SU-DHL-6 (cell line): ENCODE results near the gene COL23A1.
"Not testable (repeated sequence)": the region's sequence is repeated elsewhere in the genome, so short reads cannot be mapped to it uniquely, and the experiment has no call there.

Experiments
- H2AFZ ChIP-seq: fragments of 200-600 bp; sonication (generic); 2 replicates; pipeline ENCODE4 v1.6.1; 2014; ENCODE audit warnings: low read depth, mild to moderate bottlenecking, moderate library complexity, mixed read lengths, antibody characterized with exemption, low read length; ENCODE audit not compliant: severe bottlenecking
- H3F3A ChIP-seq: fragments of 200-600 bp; shearing (Covaris generic); 2 replicates; pipeline ENCODE4 v1.6.0; 2016; ENCODE audit warnings: antibody characterized with exemption, mild to moderate bottlenecking; ENCODE audit not compliant: insufficient read depth
- H3K27ac ChIP-seq: fragments of 200-600 bp; sonication (generic); 2 replicates; pipeline ENCODE4 v1.5.1; 2016; ENCODE audit warnings: low read depth, mild to moderate bottlenecking, low read length, moderate library complexity, mixed read lengths
- H3K27me3 ChIP-seq: fragments of 200-600 bp; sonication (generic), shearing (Covaris generic); 2 replicates; pipeline ENCODE4 v1.6.0; 2014; ENCODE audit warnings: mild to moderate bottlenecking, low read length
- H3K36me3 ChIP-seq: fragments of 200-600 bp; sonication (generic); 2 replicates; pipeline ENCODE4 v1.6.1; 2014; ENCODE audit warnings: mild to moderate bottlenecking, low read length, mixed read lengths
- H3K4me2 ChIP-seq: fragments of 300-600, 200-600 bp; shearing (Covaris generic), sonication (generic); 2 replicates; pipeline ENCODE4 v1.6.0; 2014; ENCODE audit warnings: low read length, low read depth, mild to moderate bottlenecking; ENCODE audit not compliant: poor library complexity, severe bottlenecking
- H3K4me3 ChIP-seq: fragments of 200-600 bp; sonication (generic); 2 replicates; pipeline ENCODE4 v1.5.1; 2014; ENCODE audit warnings: antibody characterized with exemption, low read length, mild to moderate bottlenecking, mixed read lengths; ENCODE audit not compliant: insufficient read depth, poor library complexity, severe bottlenecking
- H3K79me2 ChIP-seq: fragments of 200-600 bp; sonication (generic); 2 replicates; pipeline ENCODE4 v1.6.1; 2014; ENCODE audit warnings: mild to moderate bottlenecking, low read length, moderate library complexity; ENCODE audit not compliant: insufficient read depth
- H3K9ac ChIP-seq: fragments of 200-600 bp; sonication (generic); 2 replicates; pipeline ENCODE4 v1.7.0; 2014; ENCODE audit warnings: mild to moderate bottlenecking, low read length
- H3K9me2 ChIP-seq: fragments of 200-600 bp; sonication (generic); replicated peaks from 2 replicates; pipeline ENCODE4 v1.6.1; 2014; ENCODE audit warnings: low read length; ENCODE audit not compliant: insufficient read depth
- H3K9me3 ChIP-seq: fragments of 200-600 bp; sonication (generic); 2 replicates; pipeline ENCODE4 v1.6.1; 2014; ENCODE audit warnings: low read length, mixed read lengths; ENCODE audit not compliant: insufficient read depth
- H4K20me1 ChIP-seq: fragments of 200-600 bp; sonication (generic); 2 replicates; pipeline ENCODE4 v1.6.1; 2014; ENCODE audit warnings: low read depth, mild to moderate bottlenecking, antibody characterized with exemption, low read length, moderate library complexity, mixed read lengths
- CTCF ChIP-seq: fragments of 200-600 bp; sonication (generic); IDR thresholded peaks from one replicate; pipeline ENCODE4 v1.5.1; 2017; ENCODE audit warnings: antibody characterized with exemption, mild to moderate bottlenecking, low read length, moderate library complexity; ENCODE audit not compliant: insufficient read depth, poor library complexity, severe bottlenecking
- EZH2phosphoT487 ChIP-seq: fragments of 200-600 bp; sonication (generic), shearing (Covaris generic); conservative IDR thresholded peaks from 2 replicates; pipeline ENCODE4 v1.6.1; 2018; ENCODE audit warnings: mild to moderate bottlenecking, antibody characterized with exemption, low read length, moderate library complexity, mixed read lengths

COL23A1 gene

GRCh38 chr5:178230879-178231538, 359.2 kb downstream of the COL23A1 start:
- Histone ChIP-seq H3K4me2 (peak overlapping the region; percentile 88), H3K36me3 (no peaks in the 10 kb centered on the region; the same call in 1 of the 2 replicates), H3K9me2 (no peaks in the 10 kb centered on the region), H3K27me3 (no peaks in the 10 kb centered on the region), H2AFZ (no peak overlapping the region), H3F3A (peaks cover 17% of the 10 kb centered on the region), H3K9ac (peak overlapping the region; percentile 89), H3K9me3 (no peaks in the 10 kb centered on the region), H3K27ac (peak overlapping the region; percentile 75), H4K20me1 (no peaks in the 10 kb centered on the region), H3K79me2 (peaks cover 27% of the 10 kb centered on the region), H3K4me3 (peak overlapping the region; percentile 78)
- TF ChIP-seq CTCF: no peak
- TF ChIP-seq EZH2phosphoT487: no peak

DNA sequence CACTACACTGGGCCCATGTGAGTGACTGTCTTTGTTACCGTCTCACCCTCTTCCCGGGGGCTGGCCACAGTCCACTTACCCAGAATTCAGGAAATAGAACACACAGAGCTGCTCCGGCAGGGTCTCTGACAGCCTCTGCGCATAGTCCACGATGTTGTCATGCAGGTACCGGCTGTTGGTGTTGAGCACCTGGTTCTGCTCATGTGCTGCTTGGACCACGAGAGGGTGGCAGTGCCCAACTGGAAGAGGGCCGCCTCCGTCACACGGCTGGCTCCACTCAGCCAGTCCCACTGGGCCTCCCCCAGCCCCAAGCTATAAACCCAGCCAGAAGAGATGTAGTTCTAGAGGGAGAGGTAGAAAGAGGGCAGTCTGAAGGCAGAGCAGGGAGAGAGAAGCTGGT, 360.3 kb downstream of the COL23A1 start:
- Histone ChIP-seq H3F3A (peaks cover 17% of the 10 kb centered on the region), H3K9me2 (no peaks in the 10 kb centered on the region), H3K36me3 (no peaks in the 10 kb centered on the region; the same call in 1 of the 2 replicates), H3K9me3 (no peaks in the 10 kb centered on the region), H3K4me2 (no peak overlapping the region), H3K9ac (no peak overlapping the region), H3K27ac (no peak overlapping the region), H4K20me1 (no peaks in the 10 kb centered on the region), H3K79me2 (peaks cover 27% of the 10 kb centered on the region), H3K27me3 (no peaks in the 10 kb centered on the region), H2AFZ (no peak overlapping the region), H3K4me3 (no peak overlapping the region)
- TF ChIP-seq CTCF: no peak
- no peak for TF ChIP-seq EZH2phosphoT487

- not testable (repeated sequence) for H3K36me3 ChIP-seq, H2AFZ ChIP-seq, H4K20me1 ChIP-seq, H3K27ac ChIP-seq, H3K9ac ChIP-seq, H3K27me3 ChIP-seq, H3K4me3 ChIP-seq, H3K9me2 ChIP-seq, H3K4me2 ChIP-seq, H3K9me3 ChIP-seq
- Histone ChIP-seq H3F3A (peaks cover 17% of the 10 kb centered on the region), H3K79me2 (peaks cover 27% of the 10 kb centered on the region)
Observed at GRCh38 chr5:178229111-178229510, 361.1 kb downstream of the COL23A1 start.

DNA sequence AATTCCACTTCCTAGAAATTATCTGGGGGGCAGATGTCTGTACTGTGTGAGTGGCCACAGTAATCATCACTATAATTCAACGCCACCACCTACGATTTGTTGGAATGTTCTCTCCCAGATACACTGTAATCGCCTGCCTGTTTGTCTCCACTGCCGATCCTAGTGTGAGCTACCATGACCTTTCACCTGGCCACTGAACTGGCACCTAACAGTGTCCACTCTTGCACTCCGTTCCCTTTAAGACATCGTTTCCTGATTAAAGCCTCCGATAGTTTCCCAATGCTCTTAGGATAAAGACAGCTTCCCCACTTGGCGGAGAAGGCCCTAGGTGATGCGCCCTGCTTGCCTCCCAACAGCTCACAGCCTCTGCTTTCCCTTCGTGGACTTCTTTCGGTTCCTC, 361.6 kb downstream of the COL23A1 start:
- no peak overlapping the region for H3K4me2 ChIP-seq
- no peaks in the 10 kb centered on the region for H3K9me2 ChIP-seq
- H4K20me1 ChIP-seq: no peaks in the 10 kb centered on the region
- H3K36me3 ChIP-seq: no peaks in the 10 kb centered on the region; the same call in 1 of the 2 replicates
- no peaks in the 10 kb centered on the region for H3K9me3 ChIP-seq
- H3K4me3 ChIP-seq: no peak overlapping the region
- H3K9ac ChIP-seq: no peak overlapping the region
- H3K27me3 ChIP-seq: no peaks in the 10 kb centered on the region
- peaks cover 27% of the 10 kb centered on the region for H3K79me2 ChIP-seq
- no peak overlapping the region for H3K27ac ChIP-seq
- TF ChIP-seq CTCF (no peak), EZH2phosphoT487 (no peak)
- peaks cover 12% of the 10 kb centered on the region for H3F3A ChIP-seq
- no peak overlapping the region for H2AFZ ChIP-seq
